ENCODE data around the gene MFSD11. TPM values are rescaled to one million over a fixed set of nuclear protein-coding genes. Genes with fewer than 3 reads are reported as not detected.

Gene MFSD11
- total RNA-seq, 2 donors from 2014 or later = 49.7 to 52.3 TPM

- TF ChIP-seq CTCF (IDR thresholded peaks at IDR 0.05) = no peak
- DNase-seq (ENCODE audit: low spot score) (no peak), ATAC-seq (ENCODE audit: insufficient number of reproducible peaks, low FRiP score, low read depth) (no peak)
- Histone ChIP-seq H3K27ac (no peak overlapping the region), H3K36me3 (peaks cover 20% of the 10 kb centered on the region), H3K9me3 (no peaks in the 10 kb centered on the region), H3K4me3 (no peak overlapping the region), H3K4me1 (ENCODE audit: control insufficient read depth in 1 of 2, low read depth in 2 of 2) (peaks cover 32 to 66% of the 10 kb centered on the region in 2 donors), H3K27me3 (replicated peaks; ENCODE audit: insufficient read depth) (no peaks in the 10 kb centered on the region)
These were observed 4.9 kb upstream of the MFSD11 start for GRCh38 chr17:76732734-76733617.

- Histone ChIP-seq H3K27ac (no peak overlapping the region), H3K9me3 (no peaks in the 10 kb centered on the region), H3K4me3 (no peak overlapping the region), H3K27me3 (replicated peaks; ENCODE audit: insufficient read depth) (no peaks in the 10 kb centered on the region), H3K4me1 (ENCODE audit: control insufficient read depth in 1 of 2, low read depth in 2 of 2) (peaks cover 31 to 68% of the 10 kb centered on the region in 2 donors), H3K36me3 (peaks cover 20% of the 10 kb centered on the region)
- no peak for DNase-seq (ENCODE audit: low spot score)
- TF ChIP-seq CTCF (IDR thresholded peaks at IDR 0.05) = no peak
- ATAC-seq (ENCODE audit: insufficient number of reproducible peaks, low FRiP score, low read depth) = no peak
These were observed 4.3 kb upstream of the MFSD11 start for GRCh38 chr17:76733618-76733957.

GRCh38 chr17:76734080-76734840 is 3.7 kb upstream of the MFSD11 start:
- Histone ChIP-seq H3K27me3 (replicated peaks; ENCODE audit: insufficient read depth) (no peaks in the 10 kb centered on the region), H3K36me3 (peaks cover 20% of the 10 kb centered on the region), H3K4me3 (peak overlapping the region; percentile 89), H3K27ac (peak overlapping the region in 1 of 2 donors; percentile 98), H3K4me1 (ENCODE audit: control insufficient read depth in 1 of 2, low read depth in 2 of 2) (peaks cover 36 to 68% of the 10 kb centered on the region in 2 donors), H3K9me3 (no peaks in the 10 kb centered on the region)
- TF ChIP-seq CTCF (IDR thresholded peaks at IDR 0.05) = no peak
- ATAC-seq (ENCODE audit: insufficient number of reproducible peaks, low FRiP score, low read depth) = no peak
- DNase-seq (ENCODE audit: low spot score) = no peak

GRCh38 chr17:76735006-76735405 is 2.9 kb upstream of the MFSD11 start:
- ATAC-seq (ENCODE audit: insufficient number of reproducible peaks, low FRiP score, low read depth) (no peak), DNase-seq (ENCODE audit: low spot score) (no peak)
- H3K9me3 ChIP-seq = no peaks in the 10 kb centered on the region
- H3K4me1 ChIP-seq (ENCODE audit: control insufficient read depth in 1 of 2, low read depth in 2 of 2) = peaks cover 39 to 71% of the 10 kb centered on the region in 2 donors
- H3K36me3 ChIP-seq = peaks cover 20% of the 10 kb centered on the region
- H3K27ac ChIP-seq = peak overlapping the region; percentile 15 to 98
- H3K27me3 ChIP-seq (replicated peaks; ENCODE audit: insufficient read depth) = no peaks in the 10 kb centered on the region
- peak overlapping the region; percentile 89 for H3K4me3 ChIP-seq
- no peak for TF ChIP-seq CTCF (IDR thresholded peaks at IDR 0.05)

All from thoracic aorta (tissue), 2 donors.